ENCODE results near the gene COMT.

COMT gene

DNA sequence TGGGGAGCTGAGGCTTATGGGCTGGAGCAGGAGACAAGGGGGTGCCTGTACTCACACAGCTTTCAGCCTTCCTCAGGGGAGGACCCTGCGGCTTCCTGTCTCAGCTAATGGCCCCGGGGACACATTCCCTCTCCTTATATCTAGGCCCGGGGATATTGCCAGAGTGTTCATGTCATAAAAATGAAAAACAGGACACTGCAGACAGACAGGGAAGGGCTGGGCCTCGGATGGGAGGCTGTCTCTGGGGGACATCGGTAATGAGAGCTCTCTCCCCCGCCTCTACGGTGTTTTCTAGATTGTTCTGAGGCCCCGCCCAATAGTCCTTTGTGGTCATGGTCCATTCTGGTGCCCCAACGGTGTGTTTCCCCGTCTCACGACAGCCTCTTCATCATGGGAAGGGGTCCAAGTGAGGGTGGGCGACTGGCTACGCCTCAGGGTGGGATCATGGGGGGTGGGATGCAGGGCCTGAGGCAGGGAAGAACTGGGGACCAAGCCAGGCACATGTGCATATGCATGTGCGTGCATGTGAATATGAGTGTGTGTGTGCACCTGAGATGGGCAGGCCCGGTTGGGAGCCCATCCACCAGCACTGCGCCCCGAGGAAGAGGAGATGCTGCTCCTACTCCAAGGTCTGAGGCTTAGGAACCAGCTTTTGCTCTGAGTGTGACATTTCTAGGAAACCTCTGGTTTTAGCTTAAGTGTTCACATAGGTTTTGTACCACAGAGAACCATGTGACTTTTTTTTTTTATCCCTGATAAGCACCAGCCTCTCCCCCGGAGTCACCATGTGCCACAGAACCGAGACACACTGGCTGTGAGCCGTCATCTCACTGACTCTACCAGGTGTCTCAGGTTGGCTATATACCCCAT is 69.8 kb downstream of the COMT start:
- no peak for DNase-seq (ENCODE audit: low spot score)

DNA sequence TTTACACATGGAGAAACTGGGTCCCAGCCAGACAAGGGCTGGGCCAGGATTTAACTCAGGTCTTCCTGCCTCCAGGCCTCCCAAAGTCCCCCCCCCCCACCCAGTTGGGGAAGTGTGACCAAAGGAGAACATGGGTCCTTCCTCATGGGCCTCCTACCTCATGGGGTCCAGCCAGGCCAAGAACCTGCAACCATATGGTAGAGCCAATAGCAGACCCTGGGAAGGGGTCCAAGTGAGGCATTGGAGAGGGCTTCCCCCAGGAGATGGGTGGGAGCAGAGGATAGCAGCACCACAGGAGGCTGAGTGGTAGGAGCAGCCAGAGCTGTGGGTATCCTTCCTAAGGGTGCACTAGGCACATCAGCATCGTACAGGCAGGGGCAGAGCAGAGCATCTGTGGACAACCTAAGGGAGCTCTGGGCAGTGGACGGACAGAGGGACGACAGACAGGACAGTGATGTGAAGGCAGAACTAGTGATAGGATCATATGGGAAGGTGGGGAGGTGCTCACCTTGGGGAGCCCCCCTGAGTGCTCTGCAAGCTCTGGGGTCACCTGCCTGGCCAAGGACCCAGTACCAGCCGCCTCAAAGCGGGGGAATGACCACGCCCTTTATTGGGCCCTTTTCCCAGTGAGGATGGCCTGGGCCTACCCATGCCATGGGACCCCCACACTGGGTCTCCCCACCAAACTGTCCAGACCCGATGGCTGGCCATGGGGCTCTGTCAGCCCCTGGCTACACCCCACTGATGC is 70.6 kb downstream of the COMT start:
- DNase-seq (ENCODE audit: low spot score), result no peak

DNA sequence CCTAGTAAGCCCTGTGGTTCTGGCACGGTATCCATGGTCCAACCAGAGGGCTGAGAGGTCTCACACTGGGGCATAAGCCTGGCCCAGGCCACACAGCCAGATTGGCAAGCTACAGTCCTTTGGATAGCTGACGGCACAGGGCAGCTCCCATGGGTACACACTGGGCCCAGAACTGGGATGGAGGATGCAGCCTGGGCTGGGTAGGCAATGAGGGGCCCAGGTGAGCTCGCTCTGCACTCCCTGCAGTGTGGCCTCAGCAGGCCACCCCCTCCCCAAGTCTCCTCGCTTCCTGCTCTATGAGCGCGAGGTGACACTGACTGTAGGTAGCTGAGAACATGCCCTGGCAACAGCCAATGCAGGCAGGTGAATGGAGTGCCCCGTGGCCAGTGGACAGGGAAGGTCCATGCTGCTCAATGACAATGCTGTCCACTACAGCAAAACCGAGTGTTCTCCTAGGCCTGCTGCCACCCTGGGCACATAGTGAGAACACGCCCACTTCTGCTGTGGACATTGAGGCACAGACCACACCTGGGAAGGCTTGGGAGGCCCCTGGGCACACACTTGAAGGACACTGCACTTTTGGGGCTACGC is 71.3 kb downstream of the COMT start:
- DNase-seq (ENCODE audit: low spot score), result no peak

DNA sequence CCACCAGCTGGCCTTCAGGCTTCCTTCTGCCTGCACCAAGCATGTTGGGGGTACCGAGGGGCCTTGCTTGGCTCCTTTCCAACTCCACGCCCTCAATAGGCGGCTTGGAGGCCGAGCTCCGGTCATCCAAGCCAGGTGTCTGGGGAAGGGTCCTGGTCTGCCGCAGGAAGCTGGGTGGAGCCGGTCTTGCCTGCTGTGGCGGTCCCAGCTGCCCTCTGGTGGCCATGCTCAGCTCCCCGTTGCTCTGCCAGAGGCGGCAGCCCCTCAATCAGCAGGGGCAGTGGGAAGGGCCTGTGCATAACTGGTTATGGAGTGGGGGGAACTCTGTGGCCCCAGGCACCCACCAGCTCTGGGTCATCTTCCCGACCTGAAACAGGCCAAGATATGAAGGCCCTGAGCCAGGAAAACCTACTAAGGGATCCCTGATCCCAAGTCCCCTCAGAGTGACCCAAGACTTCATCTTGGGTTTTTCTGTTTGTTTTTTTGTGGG is 71.9 kb downstream of the COMT start:
- DNase-seq (ENCODE audit: low spot score), result peak; percentile 61

DNA sequence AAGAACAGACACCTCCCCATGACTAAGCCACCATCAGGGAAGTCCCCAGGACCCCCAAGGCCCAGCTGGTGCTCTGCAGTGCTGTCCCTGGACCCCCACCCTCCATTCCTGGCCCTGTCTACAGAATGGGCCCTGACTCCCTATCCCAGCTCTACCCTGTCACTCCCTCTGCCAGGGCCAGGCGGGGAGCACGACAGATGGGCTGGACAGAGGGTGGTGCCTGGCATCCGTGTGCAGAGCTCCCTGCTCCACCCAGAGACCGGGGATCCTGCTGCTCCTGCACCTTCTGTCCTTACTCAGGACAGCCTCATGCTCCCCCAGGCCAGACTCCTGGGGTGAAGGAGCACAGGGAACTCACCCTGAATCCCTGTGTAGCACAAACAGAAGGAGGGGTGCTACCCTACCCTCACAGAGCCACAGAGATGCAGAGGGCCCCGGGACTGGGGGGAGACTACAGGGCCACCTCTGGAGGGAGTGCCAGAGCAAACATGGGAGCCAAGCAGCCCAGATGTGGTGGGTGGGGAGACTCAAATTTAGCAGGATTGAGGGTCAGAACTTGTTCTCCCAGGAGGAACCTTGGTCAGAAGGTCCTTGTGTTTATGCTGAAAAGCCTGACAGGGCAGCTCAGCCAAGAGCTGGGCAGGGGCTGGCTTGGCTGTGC is 73.1 kb downstream of the COMT start:
- DNase-seq (ENCODE audit: low spot score), result no peak

DNA sequence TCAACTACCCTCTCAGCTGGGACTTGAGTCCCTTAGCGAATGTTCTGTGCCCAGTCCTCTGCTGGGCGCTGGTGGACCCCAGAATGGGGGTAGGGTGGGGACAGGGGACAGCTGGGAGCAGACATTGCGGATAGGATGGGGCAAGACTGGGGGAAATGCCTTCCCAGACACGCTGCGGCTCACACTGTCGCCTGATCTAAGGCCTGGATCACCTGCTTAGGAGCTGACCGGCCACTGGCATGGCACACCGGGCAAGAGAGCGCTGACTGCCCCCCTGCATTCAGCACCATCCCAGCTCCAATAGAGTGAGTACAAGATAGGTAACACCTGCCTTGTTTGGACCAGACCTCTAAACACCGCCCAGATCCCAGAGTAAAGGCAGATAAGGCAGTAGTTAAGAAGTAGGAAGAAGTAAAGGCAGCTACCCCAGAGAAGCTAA is 73.6 kb downstream of the COMT start:
- no peak for DNase-seq (ENCODE audit: low spot score)

DNA sequence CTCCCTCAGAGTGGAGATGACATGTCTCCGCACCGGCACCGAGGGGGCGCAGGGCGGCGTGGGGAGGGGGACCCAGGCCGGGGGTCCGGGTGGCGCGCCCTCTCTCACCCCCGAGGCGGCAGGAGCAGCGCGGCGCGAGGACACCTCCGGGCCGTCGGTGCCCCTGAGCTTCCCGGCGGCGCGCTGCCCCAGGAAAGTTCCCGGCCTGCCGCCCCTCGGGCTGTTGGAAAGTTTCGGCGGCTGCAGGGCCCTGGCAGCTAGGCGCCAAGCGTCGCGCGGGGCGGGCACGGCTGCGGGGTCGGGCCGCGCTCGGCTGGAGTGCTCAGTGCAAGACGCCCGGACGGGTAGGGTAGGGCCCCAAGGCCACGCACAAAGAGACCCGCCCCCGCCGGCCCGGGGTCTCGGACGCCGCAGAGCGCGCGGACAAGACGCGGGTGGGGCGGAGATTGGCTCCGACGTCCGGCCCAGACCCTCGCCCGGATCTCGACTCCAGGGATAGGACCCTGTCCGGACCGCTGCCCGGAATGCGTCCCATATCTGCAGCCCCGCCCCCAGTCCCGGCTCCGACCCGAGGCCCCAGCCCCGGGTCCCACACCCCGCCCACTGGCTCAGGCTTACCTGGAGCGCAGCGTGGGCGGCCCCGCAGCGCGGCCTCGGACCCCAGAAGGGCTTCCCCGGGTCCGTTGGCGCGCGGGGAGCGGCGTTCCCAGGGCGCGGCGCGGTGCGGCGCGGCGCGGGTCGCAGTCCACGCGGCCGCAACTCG is 74.6 kb downstream of the COMT start:
- DNase-seq (ENCODE audit: low spot score), result no peak

DNA sequence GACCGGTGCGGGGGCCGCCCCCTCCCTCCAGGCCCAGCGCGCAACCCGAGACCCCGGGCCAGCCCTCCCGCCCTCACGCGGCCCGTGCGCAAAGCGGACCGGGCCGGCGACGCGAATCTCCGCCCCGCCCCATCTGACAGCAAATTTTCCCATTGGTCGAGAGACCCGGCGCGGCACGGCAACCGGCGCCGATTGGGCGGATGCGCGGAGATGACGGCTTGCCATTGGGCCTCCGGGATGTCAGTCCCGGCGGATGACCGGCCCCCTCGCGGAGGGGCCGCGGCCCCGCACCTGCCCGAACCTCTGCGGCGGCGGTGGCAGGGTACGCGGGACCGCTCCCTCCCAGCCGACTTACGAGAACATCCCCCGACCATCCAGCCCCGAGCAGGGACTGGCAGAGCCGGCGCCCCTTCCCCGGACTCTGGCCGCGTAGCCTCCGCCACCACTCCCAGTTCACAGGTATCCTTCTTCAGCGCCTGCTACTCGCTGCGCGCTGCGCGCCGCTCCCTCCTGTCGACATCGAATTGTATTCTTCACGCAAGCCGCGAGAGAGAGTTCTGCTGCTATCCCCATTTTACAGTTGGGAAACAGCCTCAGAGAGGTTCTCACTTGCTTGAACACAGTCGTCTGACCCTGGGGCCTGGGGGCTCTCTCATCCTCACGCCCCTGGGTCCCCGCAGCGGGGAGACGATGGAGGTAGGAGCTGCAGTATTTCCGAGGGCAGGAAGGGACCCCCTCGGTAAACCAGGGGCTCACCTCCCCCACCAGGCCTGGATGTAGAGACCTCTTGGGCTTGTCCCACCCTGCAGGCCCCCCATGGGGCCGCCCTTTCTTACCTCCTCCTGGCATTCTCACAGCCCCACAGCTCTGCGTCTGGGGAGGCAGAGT is 75.4 kb downstream of the COMT start, which contains the start of gene ARVCF:
ARVCF (minus strand) TSS at position 90 of the 888 bp plus-strand sequence. CDS start 26,029 bp downstream, outside the sequence.
- DNase-seq (ENCODE audit: low spot score), result peak; percentile 99

DNA sequence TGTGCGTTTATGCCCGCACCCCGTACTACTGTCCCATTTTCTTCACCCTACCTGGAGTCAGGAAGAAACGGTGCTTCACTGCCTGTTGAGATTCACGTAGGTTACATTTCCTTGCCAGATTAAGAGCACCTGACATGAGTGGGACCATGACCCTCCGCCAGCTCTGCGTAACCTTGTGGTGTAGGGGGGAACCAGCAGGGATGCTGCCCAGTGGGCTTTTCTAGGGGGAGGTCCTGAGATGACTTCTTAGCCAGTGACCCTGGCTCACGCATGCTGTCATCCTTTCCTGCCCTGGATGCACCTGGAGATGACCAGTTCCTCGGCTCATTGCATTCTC is 76.0 kb downstream of the COMT start:
- no peak for DNase-seq (ENCODE audit: low spot score)

DNA sequence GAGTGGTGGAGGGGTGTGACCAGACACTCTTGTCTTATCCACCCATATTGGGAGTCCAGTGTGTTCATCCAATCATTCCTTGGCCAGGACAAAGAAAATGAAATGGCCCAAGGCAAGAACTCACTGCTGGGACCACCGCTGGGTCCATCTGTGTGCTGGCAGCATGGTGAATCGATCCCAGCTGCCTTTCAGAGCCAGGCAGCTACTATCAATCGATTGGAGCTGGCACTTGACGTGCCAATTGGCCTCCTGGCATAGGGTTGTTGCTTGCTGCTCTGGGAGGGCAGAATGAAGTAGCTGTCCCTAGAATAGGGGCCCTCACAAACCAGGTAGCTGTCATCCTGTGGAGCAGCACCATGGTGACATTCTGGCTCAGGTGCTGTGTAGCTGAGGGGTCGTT is 76.4 kb downstream of the COMT start:
- DNase-seq (ENCODE audit: low spot score), result no peak
